Gastrocnemius medialis (tissue), 4 donors: Measurements from ENCODE around the gene NADSYN1.

Source experiments
- POLR2A ChIP-seq, 2 donors: fragments of 450-650 bp; IDR thresholded peaks; one replicate each; pipeline ENCODE4 v1.6.1; 2017; ENCODE audit warnings: antibody characterized with exemption in 2 of 2, mild to moderate bottlenecking in 2 of 2, moderate library complexity in 2 of 2
- TF ChIP-seq, protein P1 (sequence below), 5 experiments: fragments of 450-650 bp in 3 of 5; fragments of 200-600 bp in 2 of 5; sonication (generic) in 2 of 5; IDR thresholded peaks in 4 of 5; conservative IDR thresholded peaks in 1 of 5; 1 replicate in 4 of 5; 2 replicates in 1 of 5; pipeline ENCODE4 v1.5.1; 2016 to 2019; ENCODE audit warnings: antibody characterized with exemption in 5 of 5, mild to moderate bottlenecking in 3 of 5, moderate library complexity in 3 of 5

DNA sequence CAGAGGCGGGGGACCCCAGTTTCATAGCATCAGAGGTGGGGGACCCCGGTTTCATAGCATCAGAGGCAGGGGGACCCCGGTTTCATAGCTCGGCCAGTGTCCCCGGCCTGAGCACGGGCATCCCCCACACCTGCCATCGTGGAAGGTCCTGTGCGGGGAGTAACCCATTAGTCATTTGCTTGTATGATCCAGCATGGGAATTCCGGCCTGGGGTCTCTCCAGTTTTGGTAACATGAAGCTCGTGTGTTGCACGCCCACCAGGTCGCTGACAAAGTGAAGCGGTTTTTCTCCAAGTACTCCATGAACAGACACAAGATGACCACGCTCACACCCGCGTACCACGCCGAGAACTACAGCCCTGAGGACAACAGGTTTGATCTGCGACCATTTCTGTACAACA lies 45.1 kb downstream of the NADSYN1 start:
- TF ChIP-seq, protein P1, sequence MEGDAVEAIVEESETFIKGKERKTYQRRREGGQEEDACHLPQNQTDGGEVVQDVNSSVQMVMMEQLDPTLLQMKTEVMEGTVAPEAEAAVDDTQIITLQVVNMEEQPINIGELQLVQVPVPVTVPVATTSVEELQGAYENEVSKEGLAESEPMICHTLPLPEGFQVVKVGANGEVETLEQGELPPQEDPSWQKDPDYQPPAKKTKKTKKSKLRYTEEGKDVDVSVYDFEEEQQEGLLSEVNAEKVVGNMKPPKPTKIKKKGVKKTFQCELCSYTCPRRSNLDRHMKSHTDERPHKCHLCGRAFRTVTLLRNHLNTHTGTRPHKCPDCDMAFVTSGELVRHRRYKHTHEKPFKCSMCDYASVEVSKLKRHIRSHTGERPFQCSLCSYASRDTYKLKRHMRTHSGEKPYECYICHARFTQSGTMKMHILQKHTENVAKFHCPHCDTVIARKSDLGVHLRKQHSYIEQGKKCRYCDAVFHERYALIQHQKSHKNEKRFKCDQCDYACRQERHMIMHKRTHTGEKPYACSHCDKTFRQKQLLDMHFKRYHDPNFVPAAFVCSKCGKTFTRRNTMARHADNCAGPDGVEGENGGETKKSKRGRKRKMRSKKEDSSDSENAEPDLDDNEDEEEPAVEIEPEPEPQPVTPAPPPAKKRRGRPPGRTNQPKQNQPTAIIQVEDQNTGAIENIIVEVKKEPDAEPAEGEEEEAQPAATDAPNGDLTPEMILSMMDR (IDR thresholded peaks at IDR 0.05 in 4 of 5, conservative IDR thresholded peaks at IDR 0.05 in 1 of 5), result no peak
- no peak for TF ChIP-seq POLR2A (IDR thresholded peaks at IDR 0.05)
